AG10803 (cell line): ENCODE results near the gene PABPC1L.
A peak's percentile ranks its signal among the peaks of the same experiment; 100 is the strongest.

Source experiments
- DNase-seq: peaks from one replicate; pipeline ENCODE4 v3.0.0; 2010; ENCODE audit warnings: low read depth
- H3K4me3 ChIP-seq: 2 replicates; pipeline ENCODE4 v1.5.1; 2011; ENCODE audit warnings: mild to moderate bottlenecking, low read length, control low read depth
- TF ChIP-seq, protein P1 (sequence below): conservative IDR thresholded peaks from 2 replicates; pipeline ENCODE4 v1.5.1; 2011; ENCODE audit warnings: mild to moderate bottlenecking, low read length, control low read depth, inconsistent platforms

Gene PABPC1L

DNA sequence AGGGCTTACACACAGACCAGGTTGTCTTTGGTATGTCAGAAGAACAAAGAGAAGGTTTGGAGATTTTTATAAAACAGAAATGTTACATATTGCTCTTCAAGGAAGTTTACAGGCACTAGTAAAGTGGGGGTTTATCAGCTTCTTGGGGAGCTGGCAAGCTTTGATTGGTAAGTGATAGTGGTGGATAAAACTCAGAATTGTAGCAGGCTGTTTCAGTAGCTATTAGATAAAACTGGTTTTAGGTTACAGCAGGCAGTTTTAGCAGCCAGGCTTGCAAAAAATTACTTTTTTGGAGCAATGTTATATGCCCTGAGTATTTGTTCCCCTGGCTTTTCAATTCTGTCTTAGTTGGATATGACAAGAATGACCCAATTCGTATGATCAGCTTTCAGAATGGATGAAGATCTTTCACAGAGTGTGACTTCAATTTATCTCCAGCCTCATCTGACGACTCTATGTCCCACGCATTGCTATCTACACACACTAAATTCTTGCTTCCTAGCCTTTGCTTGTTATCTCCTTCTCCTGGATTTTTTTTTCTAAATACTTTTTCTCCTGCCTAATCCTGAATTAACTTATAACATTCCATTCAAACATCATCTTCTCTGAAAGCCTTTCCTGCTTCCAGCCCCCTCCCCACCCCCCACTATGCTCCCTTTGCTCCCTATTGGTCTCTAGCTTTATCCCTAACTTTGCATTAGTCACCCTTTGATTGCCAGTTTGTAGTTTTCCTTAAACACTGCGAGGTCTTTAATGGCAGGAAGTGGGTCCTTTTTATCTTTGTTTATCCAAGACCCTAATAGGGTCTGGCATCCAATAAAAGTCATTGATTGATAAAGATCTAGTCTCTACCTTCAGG lies 51.4 kb downstream of the PABPC1L start:
- no peak overlapping the region for H3K4me3 ChIP-seq
- TF ChIP-seq, protein P1, sequence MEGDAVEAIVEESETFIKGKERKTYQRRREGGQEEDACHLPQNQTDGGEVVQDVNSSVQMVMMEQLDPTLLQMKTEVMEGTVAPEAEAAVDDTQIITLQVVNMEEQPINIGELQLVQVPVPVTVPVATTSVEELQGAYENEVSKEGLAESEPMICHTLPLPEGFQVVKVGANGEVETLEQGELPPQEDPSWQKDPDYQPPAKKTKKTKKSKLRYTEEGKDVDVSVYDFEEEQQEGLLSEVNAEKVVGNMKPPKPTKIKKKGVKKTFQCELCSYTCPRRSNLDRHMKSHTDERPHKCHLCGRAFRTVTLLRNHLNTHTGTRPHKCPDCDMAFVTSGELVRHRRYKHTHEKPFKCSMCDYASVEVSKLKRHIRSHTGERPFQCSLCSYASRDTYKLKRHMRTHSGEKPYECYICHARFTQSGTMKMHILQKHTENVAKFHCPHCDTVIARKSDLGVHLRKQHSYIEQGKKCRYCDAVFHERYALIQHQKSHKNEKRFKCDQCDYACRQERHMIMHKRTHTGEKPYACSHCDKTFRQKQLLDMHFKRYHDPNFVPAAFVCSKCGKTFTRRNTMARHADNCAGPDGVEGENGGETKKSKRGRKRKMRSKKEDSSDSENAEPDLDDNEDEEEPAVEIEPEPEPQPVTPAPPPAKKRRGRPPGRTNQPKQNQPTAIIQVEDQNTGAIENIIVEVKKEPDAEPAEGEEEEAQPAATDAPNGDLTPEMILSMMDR = no peak
- no peak for DNase-seq

DNA sequence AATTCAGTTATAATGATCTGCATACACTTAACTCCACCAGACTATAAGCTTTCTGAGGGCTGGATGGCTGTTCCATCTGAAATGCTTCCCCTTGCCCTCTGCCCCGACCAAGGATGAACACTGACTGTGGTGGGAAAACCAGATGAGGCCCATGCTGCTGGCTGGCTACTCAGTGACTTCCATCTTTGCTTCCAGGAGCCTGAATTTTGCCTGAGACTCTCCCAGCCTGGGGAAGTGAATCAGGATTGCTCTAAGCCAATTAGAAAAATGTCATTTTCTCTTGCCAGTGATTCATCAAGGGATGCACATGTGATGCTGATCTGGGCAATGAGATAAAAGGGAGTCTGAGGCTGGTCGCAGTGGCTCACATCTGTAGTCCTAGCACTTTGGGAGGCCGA lies 52.0 kb downstream of the PABPC1L start:
- TF ChIP-seq, protein P1 = no peak
- peak; percentile 31 for DNase-seq
- H3K4me3 ChIP-seq = no peak overlapping the region

DNA sequence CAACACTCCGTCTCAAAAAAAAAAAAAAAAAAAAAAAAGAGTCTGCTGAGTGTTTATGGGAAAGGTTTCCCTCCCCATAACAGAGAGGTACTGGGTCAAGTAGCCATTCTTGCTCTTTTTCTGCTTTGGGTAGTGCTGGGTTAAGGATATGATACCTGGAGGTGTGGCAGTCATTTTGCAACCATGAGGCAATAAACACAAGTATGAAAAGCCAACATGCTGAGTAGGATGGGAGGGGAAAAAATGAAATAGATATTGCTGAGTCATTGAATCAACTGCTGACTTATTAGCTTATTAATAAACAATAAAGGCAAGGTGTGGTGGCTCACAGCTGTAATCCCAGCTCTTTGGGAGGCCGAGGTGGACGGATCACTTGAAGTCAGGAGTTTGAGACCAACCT lies 52.6 kb downstream of the PABPC1L start:
- no peak overlapping the region for H3K4me3 ChIP-seq
- TF ChIP-seq, protein P1 = no peak
- no peak for DNase-seq

DNA sequence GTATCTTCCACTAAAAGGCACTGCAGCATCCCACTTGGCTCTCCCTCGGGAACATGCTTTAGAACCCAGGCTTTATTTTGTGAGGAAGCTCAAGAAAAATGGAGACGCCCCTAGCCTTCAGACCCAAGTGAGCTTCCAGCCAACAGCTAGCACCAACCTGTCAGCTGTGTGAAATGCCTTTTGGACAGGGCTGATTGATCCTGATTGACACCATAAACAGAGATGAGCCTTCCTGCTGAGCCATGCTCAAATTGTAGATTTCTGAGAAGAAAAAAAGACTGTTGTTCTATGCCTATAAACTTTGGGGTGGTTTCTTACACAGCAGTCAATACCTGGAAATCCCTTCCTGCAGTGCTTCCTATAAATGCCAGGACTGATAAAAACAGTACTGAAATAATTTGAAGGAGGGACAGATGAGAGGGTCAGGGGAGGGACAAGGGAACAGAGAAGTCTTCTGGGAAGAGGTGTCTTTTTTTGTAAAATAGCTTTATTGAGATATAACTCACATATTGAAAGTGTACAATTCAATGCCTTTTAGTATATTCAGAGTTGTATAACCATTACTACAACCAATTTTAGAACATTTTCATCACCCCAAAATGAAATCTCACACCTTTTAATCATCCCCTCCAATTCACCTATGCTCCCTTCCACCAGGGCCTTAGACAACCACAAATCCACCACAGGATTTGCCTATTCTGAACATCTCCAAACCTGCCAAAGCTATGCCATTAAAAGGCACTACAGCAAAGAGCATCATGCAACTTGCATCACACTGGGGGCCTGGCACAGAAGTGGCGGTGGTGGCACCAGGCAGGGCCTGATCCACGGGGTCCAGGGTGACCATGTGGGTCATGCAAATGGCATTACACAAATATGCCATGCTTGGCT lies 53.7 kb downstream of the PABPC1L start:
- no peak overlapping the region for H3K4me3 ChIP-seq
- DNase-seq = no peak
- TF ChIP-seq, protein P1 = no peak

DNA sequence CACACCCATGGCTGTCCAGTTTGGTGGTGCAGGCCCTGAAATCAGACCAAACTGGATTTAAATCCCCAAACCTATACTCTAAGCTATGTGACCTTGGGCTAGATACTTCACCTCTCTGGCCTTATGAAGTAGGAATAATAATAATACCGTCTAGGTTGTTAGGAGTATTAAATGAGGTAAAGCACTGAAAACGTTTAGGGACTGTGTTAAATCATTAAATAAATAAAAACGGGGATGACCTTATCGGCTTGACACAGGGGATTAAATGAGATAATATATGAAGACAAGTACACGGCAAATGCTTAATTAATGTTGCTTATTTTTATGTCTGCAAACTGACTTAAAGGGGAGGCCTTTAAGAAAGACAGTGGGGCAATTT lies 55.8 kb downstream of the PABPC1L start:
- peak overlapping the region; percentile 96 for H3K4me3 ChIP-seq
- no peak for DNase-seq
- TF ChIP-seq, protein P1 = no peak

DNA sequence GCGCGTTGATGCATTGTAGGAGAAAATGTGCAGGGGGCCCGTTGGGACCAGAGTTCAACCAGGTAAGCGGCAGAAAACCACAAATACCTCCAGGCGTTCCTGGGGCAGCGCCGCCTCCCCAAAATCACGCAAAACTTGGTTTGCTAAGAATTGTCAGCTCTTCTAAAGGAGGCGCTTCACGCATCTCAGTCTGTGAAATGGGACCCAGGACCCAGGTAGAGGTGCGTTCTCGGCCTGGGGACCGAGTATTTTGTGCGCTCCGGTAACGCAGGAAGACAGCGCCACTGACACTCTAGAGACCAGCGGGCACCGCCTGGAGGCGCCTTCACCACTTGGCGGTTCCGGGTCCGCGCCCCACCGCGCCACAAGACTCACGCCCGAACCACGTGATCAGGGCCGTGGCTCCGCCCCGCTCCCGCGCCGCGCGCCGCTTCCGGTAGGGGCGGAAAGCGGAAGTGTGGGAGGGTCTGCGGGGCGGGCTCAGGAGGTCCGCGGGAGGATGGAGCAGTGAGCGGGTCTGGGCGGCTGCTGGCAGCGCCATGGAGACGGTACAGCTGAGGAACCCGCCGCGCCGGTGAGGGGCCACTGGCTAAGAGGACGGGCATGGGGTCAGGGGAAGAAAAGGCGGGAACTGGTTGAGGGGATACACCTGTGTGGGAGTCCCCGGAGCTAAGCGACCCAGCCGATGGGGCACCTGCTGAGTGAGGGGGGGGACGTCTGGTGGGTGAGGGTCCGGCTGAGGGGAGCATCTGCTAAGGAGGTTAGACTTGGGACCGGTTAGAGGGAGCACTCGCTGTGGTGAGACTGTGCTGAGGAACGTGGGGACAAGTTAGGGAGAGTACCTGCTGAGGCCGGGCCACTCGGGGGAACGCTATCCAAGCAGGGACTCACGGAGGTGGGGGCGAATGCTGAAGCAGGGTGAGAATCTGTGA lies 56.4 kb downstream of the PABPC1L start, which contains the start of gene STK4:
STK4 (plus strand) TSS at position 483 of the 932 bp plus-strand sequence; CDS start at position 540, 57 bp downstream.
- TF ChIP-seq, protein P1 = peak; percentile 55

More for the DNA sequence above, 56.4 kb downstream of the PABPC1L start, which contains the start of gene STK4:
- H3K4me3 ChIP-seq = peak within 1 kb of the TSS; percentile 96
- peak; percentile 87 for DNase-seq
